ENCODE results near the gene FBXO31. TPM values are rescaled to one million over a fixed set of nuclear protein-coding genes. Genes with fewer than 3 reads are reported as not detected.

The FBXO31 gene
- total RNA-seq, 1 donor from 2014 or later, result 34.7 TPM

- Mint-ChIP-seq H3K36me3 (ENCODE audit: unreplicated experiment) (peaks cover 19% of the 10 kb centered on the region), H3K27me3 (ENCODE audit: unreplicated experiment) (no peaks in the 10 kb centered on the region), H3K9me3 (ENCODE audit: unreplicated experiment) (no peaks in the 10 kb centered on the region), H3K27ac (ENCODE audit: unreplicated experiment) (no peak overlapping the region), H3K4me3 (ENCODE audit: unreplicated experiment) (no peak overlapping the region), H3K4me1 (ENCODE audit: unreplicated experiment) (no peaks in the 10 kb centered on the region)
- no peak for DNase-seq (ENCODE audit: extremely low spot score, unreplicated experiment)
- TF ChIP-seq, protein P1, sequence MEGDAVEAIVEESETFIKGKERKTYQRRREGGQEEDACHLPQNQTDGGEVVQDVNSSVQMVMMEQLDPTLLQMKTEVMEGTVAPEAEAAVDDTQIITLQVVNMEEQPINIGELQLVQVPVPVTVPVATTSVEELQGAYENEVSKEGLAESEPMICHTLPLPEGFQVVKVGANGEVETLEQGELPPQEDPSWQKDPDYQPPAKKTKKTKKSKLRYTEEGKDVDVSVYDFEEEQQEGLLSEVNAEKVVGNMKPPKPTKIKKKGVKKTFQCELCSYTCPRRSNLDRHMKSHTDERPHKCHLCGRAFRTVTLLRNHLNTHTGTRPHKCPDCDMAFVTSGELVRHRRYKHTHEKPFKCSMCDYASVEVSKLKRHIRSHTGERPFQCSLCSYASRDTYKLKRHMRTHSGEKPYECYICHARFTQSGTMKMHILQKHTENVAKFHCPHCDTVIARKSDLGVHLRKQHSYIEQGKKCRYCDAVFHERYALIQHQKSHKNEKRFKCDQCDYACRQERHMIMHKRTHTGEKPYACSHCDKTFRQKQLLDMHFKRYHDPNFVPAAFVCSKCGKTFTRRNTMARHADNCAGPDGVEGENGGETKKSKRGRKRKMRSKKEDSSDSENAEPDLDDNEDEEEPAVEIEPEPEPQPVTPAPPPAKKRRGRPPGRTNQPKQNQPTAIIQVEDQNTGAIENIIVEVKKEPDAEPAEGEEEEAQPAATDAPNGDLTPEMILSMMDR (IDR thresholded peaks at IDR 0.05), result no peak
Observed at GRCh38 chr16:87333101-87333500, 50.5 kb downstream of the FBXO31 start.

DNA sequence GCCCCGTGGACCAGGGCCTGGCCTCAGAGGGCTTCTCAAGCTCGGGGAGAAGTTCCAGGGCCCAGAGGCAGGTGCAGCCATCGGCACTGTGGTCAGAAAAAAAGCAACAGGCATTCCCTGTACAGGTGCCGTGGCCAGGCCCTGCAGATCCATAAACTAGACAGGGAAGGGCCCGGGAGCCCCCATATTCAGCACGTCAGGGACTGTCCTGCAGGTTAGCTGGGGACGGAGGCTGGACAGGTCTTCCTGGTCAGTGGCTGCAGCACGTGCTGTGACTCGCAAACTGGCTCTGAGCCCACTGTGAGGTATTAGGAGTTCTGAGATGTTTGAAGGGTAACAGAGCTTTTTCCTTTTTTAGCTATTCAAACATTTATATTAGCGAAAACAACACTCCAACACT, 51.4 kb downstream of the FBXO31 start:
- TF ChIP-seq, protein P1 (IDR thresholded peaks at IDR 0.05), result no peak
- Mint-ChIP-seq H3K27me3 (ENCODE audit: unreplicated experiment) (no peaks in the 10 kb centered on the region), H3K4me3 (ENCODE audit: unreplicated experiment) (no peak overlapping the region), H3K9me3 (ENCODE audit: unreplicated experiment) (no peaks in the 10 kb centered on the region), H3K36me3 (ENCODE audit: unreplicated experiment) (peaks cover 19% of the 10 kb centered on the region), H3K4me1 (ENCODE audit: unreplicated experiment) (no peaks in the 10 kb centered on the region), H3K27ac (ENCODE audit: unreplicated experiment) (no peak overlapping the region)
- no peak for DNase-seq (ENCODE audit: extremely low spot score, unreplicated experiment)

DNA sequence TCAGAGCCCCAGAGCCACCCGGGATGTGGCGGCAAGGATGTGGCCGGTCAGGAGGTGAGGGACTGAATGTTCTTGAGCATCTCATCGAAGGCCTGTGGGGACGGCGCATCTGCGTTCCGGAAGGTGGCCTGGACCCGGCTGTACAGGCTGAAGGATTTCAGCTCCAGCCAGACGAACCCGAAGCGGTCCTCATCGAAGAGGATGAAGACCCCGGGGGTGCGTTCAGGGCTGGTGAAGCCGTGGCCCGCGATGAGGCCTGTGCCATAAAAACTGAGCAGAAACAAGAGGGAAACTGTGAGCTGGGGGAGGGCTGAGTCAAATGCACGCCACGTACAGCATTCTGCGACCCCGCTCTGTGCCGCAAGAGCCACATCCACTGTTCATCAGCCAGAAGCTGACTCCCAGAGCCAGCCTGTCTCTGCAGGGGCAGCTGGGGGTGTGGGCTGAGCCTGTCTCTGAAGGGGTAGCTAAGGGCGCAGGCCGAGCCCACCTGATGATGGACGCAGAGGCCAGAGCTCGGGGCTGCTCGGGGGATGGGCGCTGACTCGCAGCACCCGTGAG, 52.3 kb downstream of the FBXO31 start:
- no peak for DNase-seq (ENCODE audit: extremely low spot score, unreplicated experiment)
- TF ChIP-seq, protein P1 (IDR thresholded peaks at IDR 0.05), result no peak
- H3K27ac Mint-ChIP-seq (ENCODE audit: unreplicated experiment), result no peak overlapping the region
- H3K4me3 Mint-ChIP-seq (ENCODE audit: unreplicated experiment), result no peak overlapping the region
- H3K36me3 Mint-ChIP-seq (ENCODE audit: unreplicated experiment), result peaks cover 19% of the 10 kb centered on the region
- no peaks in the 10 kb centered on the region for H3K4me1 Mint-ChIP-seq (ENCODE audit: unreplicated experiment)
- no peaks in the 10 kb centered on the region for H3K27me3 Mint-ChIP-seq (ENCODE audit: unreplicated experiment)
- H3K9me3 Mint-ChIP-seq (ENCODE audit: unreplicated experiment), result no peaks in the 10 kb centered on the region

DNA sequence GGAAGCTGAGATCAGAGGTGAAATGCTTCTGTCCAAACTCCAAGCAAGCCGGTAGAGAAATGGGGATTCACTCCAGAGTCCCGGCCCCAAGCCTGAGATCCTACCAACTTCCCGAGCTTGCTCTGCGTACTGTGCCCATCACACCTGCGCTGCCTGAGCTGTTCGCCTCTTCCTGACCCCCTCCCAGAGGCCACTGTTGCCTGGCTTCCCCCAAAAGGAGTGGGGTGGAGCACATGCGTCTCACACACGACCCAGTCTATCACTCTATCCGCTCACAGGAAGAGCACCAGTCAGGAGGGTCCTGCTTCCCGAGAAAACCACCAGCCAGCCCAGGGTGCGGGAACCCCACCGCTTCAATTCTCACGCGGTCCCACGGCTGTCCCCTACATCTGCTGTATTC, 52.9 kb downstream of the FBXO31 start:
- Mint-ChIP-seq H3K4me1 (ENCODE audit: unreplicated experiment) (no peaks in the 10 kb centered on the region), H3K27ac (ENCODE audit: unreplicated experiment) (no peak overlapping the region), H3K27me3 (ENCODE audit: unreplicated experiment) (no peaks in the 10 kb centered on the region), H3K36me3 (ENCODE audit: unreplicated experiment) (peaks cover 18% of the 10 kb centered on the region), H3K9me3 (ENCODE audit: unreplicated experiment) (no peaks in the 10 kb centered on the region), H3K4me3 (ENCODE audit: unreplicated experiment) (no peak overlapping the region)
- DNase-seq (ENCODE audit: extremely low spot score, unreplicated experiment), result no peak
- TF ChIP-seq, protein P1 (IDR thresholded peaks at IDR 0.05), result no peak

- Mint-ChIP-seq H3K27ac (ENCODE audit: unreplicated experiment) (no peak overlapping the region), H3K9me3 (ENCODE audit: unreplicated experiment) (no peaks in the 10 kb centered on the region), H3K4me1 (ENCODE audit: unreplicated experiment) (peaks cover 3% of the 10 kb centered on the region), H3K36me3 (ENCODE audit: unreplicated experiment) (peaks cover 16% of the 10 kb centered on the region), H3K4me3 (ENCODE audit: unreplicated experiment) (no peak overlapping the region), H3K27me3 (ENCODE audit: unreplicated experiment) (no peaks in the 10 kb centered on the region)
- DNase-seq (ENCODE audit: extremely low spot score, unreplicated experiment), result no peak
- TF ChIP-seq, protein P1 (IDR thresholded peaks at IDR 0.05), result no peak
Observed at GRCh38 chr16:87330257-87330624, 53.3 kb downstream of the FBXO31 start.

All from osteocyte (in vitro differentiated cells).